Smooth muscle cell of the brain vasculature (primary cell): Measurements from ENCODE around the gene ZNF580.

ENCODE experiments used
- DNase-seq: peaks from one replicate; pipeline ENCODE4 v3.0.0-alpha.2; 2012; ENCODE audit warnings: low read depth, low spot score

ZNF580 gene

GRCh38 chr19:55690769-55691545 is 50.2 kb downstream of the ZNF580 start:
- no peak for DNase-seq

- DNase-seq: no peak
Measured at GRCh38 chr19:55691561-55692481, 51.0 kb downstream of the ZNF580 start.

- no peak for DNase-seq
Measured at GRCh38 chr19:55692681-55693081, 51.9 kb downstream of the ZNF580 start.
